HEK293 (cell line): Measurements from ENCODE around the gene MMP15.

ENCODE experiments used
- CTCF ChIA-PET: fragments of 350-600 bp; formaldehyde crosslinking; extraction: SDS; loops from one replicate; lab custom pipeline; 2021; ENCODE audit warnings: antibody characterized with exemption; lab: Yijun Ruan, JAX
- POLR2A ChIA-PET: fragments of 300-600 bp; formaldehyde crosslinking; extraction: SDS; loops from one replicate; lab custom pipeline; 2020; ENCODE audit warnings: antibody characterized with exemption, inconsistent platforms; lab: Yijun Ruan, JAX
- H3K27ac ChIP-seq: fragments of 200-500 bp; sonication (Bioruptor generic); 2 replicates; pipeline ENCODE4 v1.5.1; 2014; ENCODE audit warnings: low read depth, low read length, control low read depth, inconsistent platforms; ENCODE audit errors: extremely low read depth
- H3K36me3 ChIP-seq, 2 experiments: fragments of 200-500 bp in 1 of 2; sonication (Bioruptor generic) in 1 of 2; 1 replicate in 1 of 2; 2 replicates in 1 of 2; pipeline ENCODE4 v1.5.1; 2014 to 2017; ENCODE audit warnings: inconsistent platforms in 2 of 2, low read length in 2 of 2; ENCODE audit not compliant: control insufficient read depth in 2 of 2, insufficient read depth in 1 of 2
- H3K4me1 ChIP-seq: fragments of 200-500 bp; sonication (Bioruptor generic); 2 replicates; pipeline ENCODE4 v1.5.1; 2014; ENCODE audit warnings: mild to moderate bottlenecking, low read length, inconsistent platforms; ENCODE audit not compliant: control insufficient read depth, insufficient read depth
- H3K4me3 ChIP-seq: 2 replicates; pipeline ENCODE4 v1.5.1; 2011; ENCODE audit warnings: low read depth, mild to moderate bottlenecking, control low read depth, low read length, moderate library complexity
- H3K9me3 ChIP-seq: fragments of 200-500 bp; sonication (Bioruptor generic); 2 replicates; pipeline ENCODE4 v1.5.1; 2014; ENCODE audit warnings: low read depth, low read length, inconsistent platforms; ENCODE audit not compliant: control insufficient read depth, insufficient read depth
- BCL11A ChIP-seq: fragments of 450-650 bp; formaldehyde crosslinking; IDR thresholded peaks from 2 replicates; pipeline ENCODE4 v1.5.1; 2016; ENCODE audit warnings: low read depth, missing biosample characterization, missing genetic modification characterization
- GFI1B ChIP-seq: fragments of 450-650 bp; formaldehyde crosslinking; IDR thresholded peaks from 2 replicates; pipeline ENCODE4 v1.5.1; 2016; ENCODE audit warnings: missing biosample characterization, missing genetic modification characterization
- GLIS2 ChIP-seq: fragments of 450-650 bp; formaldehyde crosslinking; IDR thresholded peaks from 2 replicates; pipeline ENCODE4 v1.5.1; 2016; ENCODE audit warnings: missing biosample characterization, missing genetic modification characterization
- MYNN ChIP-seq: fragments of 450-650 bp; formaldehyde crosslinking; IDR thresholded peaks from 2 replicates; pipeline ENCODE4 v1.5.1; 2016; ENCODE audit warnings: missing biosample characterization, missing genetic modification characterization, borderline replicate concordance
- REPIN1 ChIP-seq: fragments of 450-650 bp; formaldehyde crosslinking; IDR thresholded peaks from 2 replicates; pipeline ENCODE4 v1.5.1; 2017; ENCODE audit warnings: missing biosample characterization, missing genetic modification characterization, low read depth
- SCRT2 ChIP-seq: fragments of 450-650 bp; formaldehyde crosslinking; IDR thresholded peaks from 2 replicates; pipeline ENCODE4 v1.5.1; 2016; ENCODE audit warnings: missing biosample characterization, missing genetic modification characterization
- SP3 ChIP-seq: fragments of 450-650 bp; formaldehyde crosslinking; IDR thresholded peaks from 2 replicates; pipeline ENCODE4 v1.5.1; 2016; ENCODE audit warnings: missing biosample characterization, missing genetic modification characterization
- ZBTB17 ChIP-seq: fragments of 450-650 bp; formaldehyde crosslinking; IDR thresholded peaks from 2 replicates; pipeline ENCODE4 v1.5.1; 2016; ENCODE audit warnings: missing biosample characterization, missing genetic modification characterization
- ZBTB20 ChIP-seq: fragments of 450-650 bp; formaldehyde crosslinking; IDR thresholded peaks from 2 replicates; pipeline ENCODE4 v1.5.1; 2016; ENCODE audit warnings: missing biosample characterization, missing genetic modification characterization
- ZBTB26 ChIP-seq: fragments of 450-650 bp; formaldehyde crosslinking; optimal IDR thresholded peaks from 2 replicates; pipeline ENCODE3; 2016; ENCODE audit warnings: missing biosample characterization, mild to moderate bottlenecking, missing genetic modification characterization
- ZBTB8A ChIP-seq: fragments of 450-650 bp; formaldehyde crosslinking; IDR thresholded peaks from 2 replicates; pipeline ENCODE4 v1.5.1; 2016; ENCODE audit warnings: missing biosample characterization, missing genetic modification characterization
- ZNF138 ChIP-seq: fragments of 450-650 bp; formaldehyde crosslinking; IDR thresholded peaks from 2 replicates; pipeline ENCODE4 v1.5.1; 2016; ENCODE audit warnings: missing biosample characterization, missing genetic modification characterization, borderline replicate concordance
- ZNF18 ChIP-seq: fragments of 450-650 bp; formaldehyde crosslinking; IDR thresholded peaks from 2 replicates; pipeline ENCODE4 v1.5.1; 2016; ENCODE audit warnings: missing biosample characterization, missing genetic modification characterization
- ZNF184 ChIP-seq: fragments of 450-650 bp; IDR thresholded peaks from 2 replicates; pipeline ENCODE4 v1.5.1; 2018; ENCODE audit warnings: missing biosample characterization, mild to moderate bottlenecking, missing genetic modification characterization
- ZNF23 ChIP-seq: fragments of 450-650 bp; formaldehyde crosslinking; IDR thresholded peaks from 2 replicates; pipeline ENCODE4 v1.5.1; 2016; ENCODE audit warnings: missing biosample characterization, missing genetic modification characterization, borderline replicate concordance
- ZNF292 ChIP-seq: fragments of 450-650 bp; formaldehyde crosslinking; IDR thresholded peaks from 2 replicates; pipeline ENCODE4 v1.5.1; 2016; ENCODE audit warnings: low read depth, missing biosample characterization, missing genetic modification characterization, borderline replicate concordance
- ZNF350 ChIP-seq: fragments of 450-650 bp; formaldehyde crosslinking; IDR thresholded peaks from 2 replicates; pipeline ENCODE4 v1.5.0; 2017; ENCODE audit warnings: missing biosample characterization, mild to moderate bottlenecking, missing genetic modification characterization
- ZNF37A ChIP-seq: fragments of 450-650 bp; IDR thresholded peaks from 2 replicates; pipeline ENCODE4 v1.5.1; 2018; ENCODE audit warnings: missing biosample characterization, missing genetic modification characterization
- ZNF416 ChIP-seq: fragments of 450-650 bp; formaldehyde crosslinking; IDR thresholded peaks from 2 replicates; pipeline ENCODE4 v1.5.1; 2016; ENCODE audit warnings: missing biosample characterization, missing genetic modification characterization
- ZNF549 ChIP-seq: fragments of 450-650 bp; IDR thresholded peaks from 2 replicates; pipeline ENCODE4 v1.5.1; 2018; ENCODE audit warnings: missing biosample characterization, missing genetic modification characterization, mild to moderate bottlenecking, inconsistent platforms, moderate library complexity
- ZNF623 ChIP-seq: fragments of 450-650 bp; formaldehyde crosslinking; IDR thresholded peaks from 2 replicates; pipeline ENCODE4 v1.5.1; 2016; ENCODE audit warnings: missing biosample characterization, missing genetic modification characterization
- ZNF654 ChIP-seq: fragments of 450-650 bp; formaldehyde crosslinking; IDR thresholded peaks from 2 replicates; pipeline ENCODE4 v1.5.1; 2016; ENCODE audit warnings: low read depth, missing biosample characterization, missing genetic modification characterization
- ZNF776 ChIP-seq: fragments of 450-650 bp; formaldehyde crosslinking; IDR thresholded peaks from 2 replicates; pipeline ENCODE4 v1.5.0; 2017; ENCODE audit warnings: missing biosample characterization, missing genetic modification characterization, borderline replicate concordance
- ZNF777 ChIP-seq: fragments of 450-650 bp; formaldehyde crosslinking; IDR thresholded peaks from 2 replicates; pipeline ENCODE4 v1.5.1; 2017; ENCODE audit warnings: missing biosample characterization, missing genetic modification characterization, borderline replicate concordance
- ZNF843 ChIP-seq: fragments of 450-650 bp; formaldehyde crosslinking; IDR thresholded peaks from 2 replicates; pipeline ENCODE4 v1.5.1; 2016; ENCODE audit warnings: missing biosample characterization, missing genetic modification characterization

The MMP15 gene

GRCh38 chr16:58035356-58036170 is 10.0 kb downstream of the MMP15 start:
- Histone ChIP-seq H3K9me3 (no peaks in the 10 kb centered on the region), H3K4me3 (no peak overlapping the region), H3K4me1 (no peaks in the 10 kb centered on the region), H3K36me3 (peaks cover 0 to 19% of the 10 kb centered on the region in 2 experiments; a peak in 1 of 3 replicates), H3K27ac (no peak overlapping the region)
- TF ChIP-seq ZBTB26 (tag by site-specific recombination) (no peak), ZBTB8A (tag by site-specific recombination) (no peak), ZNF37A (tag by site-specific recombination) (no peak), ZNF138 (no peak), SCRT2 (tag by site-specific recombination) (no peak), ZNF416 (tag by site-specific recombination) (no peak), MYNN (tag by site-specific recombination) (no peak), ZNF549 (tag by site-specific recombination) (no peak), ZNF777 (no peak)
- ChIA-PET CTCF (interaction anchor here (0.7 kb wide), 1 partner anchor 11 kb away, joined by 3 read pairs; no protein-coding TSS in a partner anchor), POLR2A (no interaction called here)

- Histone ChIP-seq H3K9me3 (no peaks in the 10 kb centered on the region), H3K36me3 (peaks cover 0 to 24% of the 10 kb centered on the region in 2 experiments; a peak in 1 of 3 replicates), H3K4me3 (no peak overlapping the region), H3K27ac (no peak overlapping the region), H3K4me1 (no peaks in the 10 kb centered on the region)
- CTCF ChIA-PET: no interaction called here
- TF ChIP-seq ZBTB17 (tag by site-specific recombination) (no peak), ZNF623 (tag by site-specific recombination) (peak; percentile 91)
- POLR2A ChIA-PET: no interaction called here
These were observed 11.4 kb downstream of the MMP15 start for GRCh38 chr16:58036943-58037342.

- H3K4me1 ChIP-seq: no peaks in the 10 kb centered on the region
- no peaks in the 10 kb centered on the region for H3K9me3 ChIP-seq
- no peak for TF ChIP-seq ZNF184 (tag by site-specific recombination)
- peak; percentile 97 for TF ChIP-seq ZNF23 (tag by site-specific recombination)
- TF ChIP-seq ZBTB17 (tag by site-specific recombination): peak; percentile 63
- TF ChIP-seq, all 188 proteins: peak for 2
- POLR2A ChIA-PET: no interaction called here
- H3K4me3 ChIP-seq: no peak overlapping the region
- no peak overlapping the region for H3K27ac ChIP-seq
- CTCF ChIA-PET: interaction anchor here (0.9 kb wide), 1 partner anchor 12 kb away, joined by 4 read pairs; no protein-coding TSS in a partner anchor
- H3K36me3 ChIP-seq: peaks cover 0 to 30% of the 10 kb centered on the region in 2 experiments; a peak in 1 of 3 replicates
These were observed 12.0 kb downstream of the MMP15 start for GRCh38 chr16:58037365-58038057.

GRCh38 chr16:58038219-58038641 is 12.7 kb downstream of the MMP15 start:
- Histone ChIP-seq H3K27ac (no peak overlapping the region), H3K9me3 (no peaks in the 10 kb centered on the region), H3K4me3 (no peak overlapping the region), H3K4me1 (no peaks in the 10 kb centered on the region), H3K36me3 (peaks cover 0 to 35% of the 10 kb centered on the region in 2 experiments; a peak in 1 of 3 replicates)
- TF ChIP-seq ZNF776 (no peak), ZNF843 (no peak), ZNF184 (tag by site-specific recombination) (no peak), SP3 (tag by site-specific recombination) (no peak), REPIN1 (tag by site-specific recombination) (no peak), ZNF292 (tag by site-specific recombination) (no peak), ZNF654 (tag by site-specific recombination) (no peak), ZNF18 (tag by site-specific recombination) (no peak), GLIS2 (tag by site-specific recombination) (no peak), ZBTB20 (tag by site-specific recombination) (no peak), ZNF350 (no peak), GFI1B (tag by site-specific recombination) (no peak), BCL11A (tag by site-specific recombination) (no peak)
- ChIA-PET CTCF (interaction anchor here (0.9 kb wide), 1 partner anchor 11 kb away, joined by 4 read pairs; no protein-coding TSS in a partner anchor), POLR2A (no interaction called here)
